NCI-H774 (cell line): Measurements from ENCODE around the gene TRIM65.
A peak's percentile ranks its signal among the peaks of the same experiment; 100 is the strongest.

Experiments
- DNase-seq: peaks from one replicate; lab custom pipeline; 2025; lab: John Stamatoyannopoulos, UW

TRIM65 gene

GRCh38 chr17:75917141-75917916 is 20.6 kb upstream of the TRIM65 start:
- no peak for DNase-seq

GRCh38 chr17:75915268-75915667 is 18.5 kb upstream of the TRIM65 start:
- no peak for DNase-seq

DNA sequence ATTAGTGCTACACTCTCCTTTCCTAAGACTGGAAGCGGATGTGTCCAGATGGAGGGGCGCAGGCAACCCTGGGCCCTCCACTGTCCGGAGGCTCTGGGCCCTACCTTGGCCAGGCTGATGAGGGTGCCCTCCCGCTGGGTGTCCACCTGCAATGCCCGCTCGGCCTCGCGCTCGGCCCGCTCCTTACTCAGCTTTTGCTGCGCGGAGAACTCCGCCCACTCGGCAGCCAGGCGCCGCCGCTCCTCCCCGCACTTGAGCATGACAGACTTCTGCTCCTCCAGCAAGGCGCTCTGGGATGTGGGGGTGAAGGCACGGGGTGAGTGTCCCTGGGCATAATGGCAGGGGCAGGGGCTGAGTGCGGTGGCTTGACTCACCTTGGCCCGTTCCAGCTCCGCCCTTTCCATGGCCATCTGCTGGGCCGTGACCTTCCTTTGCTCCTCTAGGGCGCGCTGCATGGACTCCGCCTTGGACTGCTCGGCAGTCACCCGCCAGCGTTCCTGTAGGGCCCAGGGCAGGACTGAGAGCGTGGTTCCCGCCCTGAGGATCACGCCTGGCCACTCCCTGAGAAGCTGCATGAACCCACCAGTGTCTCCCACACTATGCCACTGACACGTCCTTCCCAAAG is 18.0 kb upstream of the TRIM65 start:
- no peak for DNase-seq

GRCh38 chr17:75913537-75914210 is 16.9 kb upstream of the TRIM65 start:
- no peak for DNase-seq

DNA sequence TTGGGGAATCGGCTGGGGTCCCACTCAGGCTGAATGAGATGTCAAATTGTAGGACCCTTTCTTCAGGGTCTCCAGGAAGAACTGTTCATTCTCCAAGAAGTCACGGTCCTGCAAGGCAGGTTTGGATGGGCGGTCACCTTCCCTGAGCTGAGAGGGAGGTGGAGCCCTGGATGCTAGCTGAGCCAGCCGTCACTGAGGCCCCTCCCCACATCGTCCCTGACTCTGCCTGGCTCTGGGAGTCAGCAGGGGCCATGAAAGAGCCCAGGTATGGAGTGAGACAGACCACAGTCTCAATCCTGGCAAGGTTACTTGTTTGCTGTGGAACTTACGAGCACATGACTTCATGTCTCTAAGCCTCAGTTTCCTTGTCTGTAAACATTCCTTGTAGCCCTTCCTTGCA is 13.9 kb upstream of the TRIM65 start:
- peak; percentile 47 for DNase-seq

DNA sequence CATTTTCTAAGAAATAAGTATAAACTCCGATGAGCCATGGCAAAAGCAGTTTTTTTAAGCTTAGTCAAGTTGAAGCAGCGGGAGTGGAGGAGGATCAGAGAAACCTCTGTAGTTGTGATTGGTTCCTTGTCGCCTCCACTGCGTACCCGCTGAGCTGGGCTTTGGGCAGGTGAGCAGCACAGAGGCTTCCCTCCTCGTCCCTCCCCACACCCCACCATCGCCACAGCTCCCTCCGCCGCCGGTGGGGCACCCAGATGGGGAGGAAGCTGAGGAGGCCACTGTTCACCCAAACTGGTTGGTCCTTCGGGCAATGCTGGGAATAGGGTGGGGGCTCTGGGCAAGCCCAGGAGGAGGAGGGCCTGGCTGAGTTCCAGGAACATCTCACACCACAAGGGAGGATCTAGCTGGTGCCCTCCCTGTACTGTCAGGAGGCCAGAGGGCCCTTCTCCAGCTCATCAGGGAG is 13.1 kb upstream of the TRIM65 start:
- DNase-seq: peak; percentile 89

DNA sequence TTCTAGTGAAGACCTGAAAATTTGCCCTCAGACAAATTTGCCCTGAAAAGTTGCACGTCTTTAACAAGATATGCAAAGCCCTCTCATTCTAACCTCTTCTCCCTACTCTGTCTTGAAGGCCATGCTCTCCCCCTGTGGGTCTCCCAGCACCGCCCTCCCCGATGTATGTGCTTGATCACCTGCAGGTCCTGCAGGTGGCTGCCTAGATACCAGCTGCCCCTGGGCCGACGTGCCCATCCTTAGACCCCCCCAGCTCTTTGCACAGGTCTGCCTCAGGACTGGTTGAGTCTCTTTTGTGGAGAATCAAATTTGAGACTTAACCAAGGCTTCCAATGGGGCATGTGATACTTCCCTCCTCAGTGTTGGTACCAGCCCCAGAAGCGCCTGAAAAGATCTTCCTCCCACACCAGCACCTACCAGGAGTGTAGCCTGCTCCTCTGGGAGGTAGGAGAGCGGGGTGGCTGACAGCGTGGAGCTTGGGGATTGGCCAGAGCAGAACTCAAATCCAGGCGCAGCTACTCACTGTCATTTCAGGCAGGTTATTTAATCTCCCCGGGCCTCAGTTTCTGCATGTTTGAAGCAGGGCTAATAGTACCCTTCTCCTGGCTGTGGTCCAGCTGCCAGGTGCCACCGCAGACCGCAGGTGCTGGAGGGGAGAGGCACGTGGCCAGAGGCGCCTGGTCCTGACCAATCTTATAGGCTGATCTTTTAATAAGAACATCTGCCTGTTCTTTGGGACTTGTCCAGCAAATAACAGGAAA is 12.5 kb upstream of the TRIM65 start:
- DNase-seq: peak; percentile 92

GRCh38 chr17:75908201-75908600 is 11.4 kb upstream of the TRIM65 start:
- DNase-seq: peak; percentile 19

- no peak for DNase-seq
Observed at GRCh38 chr17:75906143-75906884, 9.6 kb upstream of the TRIM65 start.

- DNase-seq: peak; percentile 99
Observed at GRCh38 chr17:75904749-75905521, 8.2 kb upstream of the TRIM65 start, which contains the start of gene MRPL38. MRPL38 (minus strand) TSS chr17:75904884; CDS start chr17:75904875, 9 bp downstream.

DNA sequence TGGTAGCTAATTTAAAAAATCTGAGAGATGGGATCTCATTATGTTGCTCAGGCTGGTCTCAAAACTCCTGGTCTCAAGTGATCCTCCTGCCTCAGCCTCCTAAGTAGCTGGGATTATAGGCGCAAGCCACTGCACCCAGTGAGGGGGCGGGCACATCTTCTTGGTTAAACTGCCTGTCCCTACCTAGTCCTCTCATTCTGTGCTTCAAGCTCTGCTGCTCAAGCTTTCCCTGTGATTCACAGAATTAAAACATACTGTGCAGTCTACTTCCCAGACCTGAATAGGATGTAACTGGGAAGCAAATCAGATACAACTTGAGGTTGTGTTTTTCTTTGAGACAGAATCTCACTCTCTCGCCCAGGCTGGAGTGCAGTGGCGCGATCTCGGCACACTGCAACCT is 5.7 kb upstream of the TRIM65 start:
- no peak for DNase-seq

- no peak for DNase-seq
Observed at GRCh38 chr17:75901727-75902126, 5.0 kb upstream of the TRIM65 start.

- no peak for DNase-seq
Observed at GRCh38 chr17:75900691-75901533, 4.2 kb upstream of the TRIM65 start.

DNA sequence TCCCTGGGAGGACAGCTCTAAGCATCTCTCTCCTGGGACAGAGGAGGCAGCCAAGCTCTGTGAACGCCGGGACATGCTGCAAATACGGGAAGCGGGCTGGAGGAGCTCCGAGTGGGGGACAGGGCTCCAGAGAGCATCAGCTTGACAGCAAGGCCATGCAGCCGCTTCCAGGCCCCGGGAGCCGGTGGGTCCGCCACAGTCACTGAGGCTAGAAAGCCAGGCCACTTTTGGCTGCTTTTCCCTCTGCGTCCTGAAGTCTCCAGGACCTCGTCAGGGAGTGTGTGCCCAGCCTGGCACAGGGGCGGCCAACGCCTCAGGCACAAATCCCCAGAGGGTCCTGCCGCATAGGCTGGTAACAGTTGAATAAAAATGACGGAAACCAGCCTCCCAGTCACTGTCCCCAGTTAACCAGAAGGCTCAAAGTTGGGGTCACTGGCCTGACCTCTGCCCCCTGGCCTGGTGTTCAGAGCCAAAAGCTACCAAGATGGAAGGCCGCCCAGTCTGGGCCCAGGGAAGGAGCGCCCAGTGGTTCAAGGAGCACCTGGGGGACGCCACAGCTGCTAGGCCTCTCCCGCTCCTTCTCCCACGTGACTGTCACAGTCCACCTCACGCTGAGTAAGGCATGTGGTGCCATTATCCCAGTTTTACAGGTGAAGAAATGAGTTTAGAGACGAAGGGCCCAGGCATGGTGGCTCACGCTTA is 3.2 kb upstream of the TRIM65 start:
- DNase-seq: no peak

DNA sequence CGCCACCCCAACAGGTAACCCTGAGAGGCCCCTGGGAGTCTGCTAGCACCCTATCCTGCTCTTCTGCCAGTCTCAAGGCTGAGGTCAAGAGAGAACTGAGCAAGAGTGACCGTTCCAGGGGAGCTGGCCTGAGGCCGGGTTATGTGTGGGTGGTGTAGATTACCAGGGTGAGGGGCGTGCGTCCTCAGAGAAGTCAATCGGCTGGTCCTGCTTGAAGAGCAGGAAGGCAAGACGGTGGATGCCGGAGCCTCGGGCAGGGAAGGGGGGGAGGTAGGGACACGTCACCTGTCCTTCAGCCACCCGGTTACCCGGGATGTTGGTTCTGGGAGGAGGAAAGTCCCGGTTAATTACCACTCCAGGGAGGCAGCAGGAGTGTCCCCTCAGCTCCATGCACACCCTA is 2.6 kb upstream of the TRIM65 start:
- no peak for DNase-seq

- no peak for DNase-seq
Observed at GRCh38 chr17:75898791-75899190, 2.0 kb upstream of the TRIM65 start.

GRCh38 chr17:75898065-75898464 is 1.3 kb upstream of the TRIM65 start:
- no peak for DNase-seq

GRCh38 chr17:75897160-75898019 is 639 bp upstream of the TRIM65 start:
- no peak for DNase-seq
